ENCODE results near the gene RABGAP1L.
A peak's percentile ranks its signal among the peaks of the same experiment; 100 is the strongest.
"Not testable (repeated sequence)": the region's sequence is repeated elsewhere in the genome, so short reads cannot be mapped to it uniquely, and the experiment has no call there.

RABGAP1L gene

DNA sequence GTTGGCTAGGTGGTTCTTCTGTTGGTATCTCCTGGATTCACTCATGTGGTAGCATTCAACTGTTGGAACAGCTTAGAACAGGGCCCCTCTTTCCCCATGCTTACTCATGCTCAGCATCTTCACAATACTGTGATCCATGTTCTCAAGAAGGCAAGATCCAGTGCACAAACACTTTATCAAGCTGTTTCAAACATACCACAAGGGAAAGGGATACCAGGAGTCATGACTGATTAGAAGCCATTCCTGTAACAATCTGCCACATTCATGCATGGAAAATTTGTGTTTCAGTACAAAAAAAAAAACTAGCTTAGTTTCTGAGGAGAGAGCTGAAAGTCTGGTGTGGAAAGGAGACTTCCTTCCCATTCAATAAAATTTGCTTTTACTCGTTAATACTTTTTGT is 670.7 kb downstream of the RABGAP1L start:
- no peak for DNase-seq

GRCh38 chr1:174836543-174836942 is 677.2 kb downstream of the RABGAP1L start:
- DNase-seq: no peak

DNA sequence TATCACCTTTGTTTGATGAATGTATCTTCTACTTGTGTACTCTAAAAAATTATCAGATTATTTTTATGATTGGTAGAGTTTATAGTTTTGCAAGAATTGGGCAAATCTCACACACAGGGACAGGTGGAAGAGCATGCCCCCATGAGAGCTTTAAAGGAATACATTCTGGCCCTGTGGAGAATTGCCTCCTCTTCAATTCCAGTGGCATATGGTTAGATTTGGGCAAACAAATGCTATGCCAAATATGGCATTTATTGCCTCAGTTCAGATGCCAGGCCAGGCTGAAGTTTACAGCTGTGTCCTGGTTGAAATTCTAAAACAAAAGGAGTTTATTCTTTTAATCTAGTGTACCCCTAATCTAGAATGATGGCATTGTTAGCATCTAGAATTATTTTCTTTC is 678.1 kb downstream of the RABGAP1L start:
- DNase-seq: no peak

- DNase-seq: no peak
Observed at GRCh38 chr1:174839211-174839610, 679.9 kb downstream of the RABGAP1L start.

- DNase-seq: no peak
Observed at GRCh38 chr1:174841747-174842146, 682.4 kb downstream of the RABGAP1L start.

DNA sequence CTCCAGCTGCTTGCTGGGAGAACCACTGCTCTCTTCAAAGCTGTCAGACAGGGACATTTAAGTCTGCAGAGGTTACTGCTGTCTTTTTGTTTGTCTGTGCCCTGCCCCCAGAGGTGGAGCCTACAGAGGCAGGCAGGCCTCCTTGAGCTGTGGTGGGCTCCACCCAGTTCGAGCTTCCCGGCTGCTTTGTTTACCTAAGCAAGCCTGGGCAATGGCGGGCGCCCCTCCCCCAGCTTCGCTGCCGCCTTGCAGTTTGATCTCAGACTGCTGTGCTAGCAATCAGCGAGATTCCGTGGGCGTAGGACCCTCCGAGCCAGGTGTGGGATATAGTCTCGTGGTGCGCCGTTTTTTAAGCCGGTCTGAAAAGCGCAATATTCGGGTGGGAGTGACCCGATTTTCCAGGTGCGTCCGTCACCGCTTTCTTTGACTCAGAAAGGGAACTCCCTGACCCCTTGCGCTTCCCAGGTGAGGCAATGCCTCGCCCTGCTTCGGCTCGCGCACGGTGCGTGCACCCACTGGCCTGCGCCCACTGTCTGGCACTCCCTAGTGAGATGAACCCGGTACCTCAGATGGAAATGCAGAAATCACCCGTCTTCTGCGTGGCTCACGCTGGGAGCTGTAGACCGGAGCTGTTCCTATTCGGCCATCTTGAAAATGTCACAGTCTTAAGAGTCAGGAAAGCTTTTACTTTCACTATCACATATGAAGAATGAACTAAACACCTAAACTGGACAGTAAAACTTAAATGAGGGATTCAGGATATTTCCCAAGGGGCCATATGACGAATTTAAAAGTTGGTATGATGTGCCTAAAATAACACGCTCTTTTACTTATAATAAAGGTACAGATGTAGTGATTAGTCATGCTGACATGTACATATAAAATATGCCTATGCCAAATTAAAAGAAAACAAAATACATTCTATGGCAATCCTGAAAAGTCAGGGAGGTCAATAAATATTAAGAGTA is 689.6 kb downstream of the RABGAP1L start:
- DNase-seq: not testable (repeated sequence)

GRCh38 chr1:174850726-174851125 is 691.4 kb downstream of the RABGAP1L start:
- DNase-seq: no peak

GRCh38 chr1:174858301-174858700 is 699.0 kb downstream of the RABGAP1L start:
- DNase-seq: no peak

DNA sequence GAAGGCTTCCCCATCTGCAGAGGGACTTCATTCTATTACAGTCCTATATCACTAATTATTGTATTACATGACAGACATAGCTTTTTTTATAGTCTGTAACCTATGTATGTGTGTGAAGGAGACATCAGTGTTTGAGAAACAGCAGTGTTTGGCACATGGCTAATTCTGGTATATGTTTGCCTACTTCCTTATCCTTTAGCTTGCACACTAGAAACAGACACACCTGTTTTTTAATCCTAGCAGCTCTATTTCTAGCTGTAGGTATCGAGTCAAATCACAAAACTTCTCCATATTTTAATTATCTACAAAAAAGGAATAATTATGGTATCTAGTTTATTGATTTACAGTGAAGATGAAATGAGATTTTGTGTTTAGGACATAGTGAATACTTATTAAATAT is 711.0 kb downstream of the RABGAP1L start:
- no peak for DNase-seq

DNA sequence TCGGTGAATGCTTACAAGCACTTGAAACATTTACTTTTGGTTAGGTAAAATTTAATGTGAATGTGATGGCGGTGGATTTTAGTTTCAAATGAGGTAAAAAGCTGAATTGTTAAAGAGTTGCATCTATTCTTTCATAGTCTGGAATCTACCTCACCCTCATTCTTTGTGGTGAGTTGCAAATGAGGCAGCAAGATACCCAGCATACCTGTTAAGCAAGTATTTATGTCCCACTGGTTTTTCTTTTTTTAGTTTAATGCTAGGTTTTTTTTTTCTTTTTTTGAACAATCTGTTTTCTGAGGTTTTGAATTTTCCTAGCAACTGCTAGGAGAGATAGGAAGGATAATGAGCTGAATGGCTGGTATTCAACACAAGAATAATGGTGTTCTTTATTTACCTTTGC is 712.6 kb downstream of the RABGAP1L start:
- no peak for DNase-seq

GRCh38 chr1:174872615-174873058 is 713.3 kb downstream of the RABGAP1L start:
- DNase-seq: no peak

- DNase-seq: peak; percentile 13
Observed at GRCh38 chr1:174874331-174875053, 715.2 kb downstream of the RABGAP1L start.

DNA sequence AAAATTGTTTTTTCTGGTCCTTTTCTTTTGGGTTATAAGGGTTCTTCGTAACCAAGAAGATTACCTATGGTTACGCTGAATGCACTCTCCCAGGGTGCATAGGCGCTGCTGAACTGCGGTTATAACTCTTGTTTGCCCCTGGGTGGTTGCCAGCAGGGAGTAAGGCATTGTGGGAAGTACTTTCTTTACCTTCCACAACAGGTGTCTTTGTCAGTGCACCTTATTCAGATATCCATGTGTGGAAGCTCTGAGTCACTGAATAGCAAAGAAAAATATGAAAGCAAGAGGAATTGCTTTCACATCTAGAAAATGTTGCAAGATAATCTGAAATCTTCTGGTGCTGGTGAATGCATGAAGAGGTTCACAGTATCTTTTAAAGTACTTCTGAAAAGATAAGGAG is 716.0 kb downstream of the RABGAP1L start:
- peak; percentile 40 for DNase-seq

GRCh38 chr1:174877208-174877673 is 717.9 kb downstream of the RABGAP1L start:
- peak; percentile 15 for DNase-seq

DNA sequence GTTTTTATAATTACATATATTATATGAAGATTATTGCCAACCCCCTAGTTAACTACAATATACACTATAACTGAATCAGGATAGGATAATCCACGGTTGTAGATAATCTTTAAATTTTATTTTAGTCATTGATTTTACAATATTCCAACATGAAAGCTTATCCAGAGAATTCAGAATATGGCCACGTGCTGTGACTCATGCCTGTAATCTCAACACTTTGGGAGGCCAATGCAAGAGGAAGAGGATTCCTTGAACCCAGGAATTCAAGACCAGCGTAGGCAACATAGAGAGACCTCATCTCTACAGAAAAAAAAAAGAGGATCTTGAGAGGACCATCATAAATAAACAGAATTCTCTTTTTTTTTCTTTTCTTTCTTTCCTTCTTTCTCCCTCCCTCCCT is 720.9 kb downstream of the RABGAP1L start:
- no peak for DNase-seq

GRCh38 chr1:174883409-174883808 is 724.1 kb downstream of the RABGAP1L start:
- no peak for DNase-seq

DNA sequence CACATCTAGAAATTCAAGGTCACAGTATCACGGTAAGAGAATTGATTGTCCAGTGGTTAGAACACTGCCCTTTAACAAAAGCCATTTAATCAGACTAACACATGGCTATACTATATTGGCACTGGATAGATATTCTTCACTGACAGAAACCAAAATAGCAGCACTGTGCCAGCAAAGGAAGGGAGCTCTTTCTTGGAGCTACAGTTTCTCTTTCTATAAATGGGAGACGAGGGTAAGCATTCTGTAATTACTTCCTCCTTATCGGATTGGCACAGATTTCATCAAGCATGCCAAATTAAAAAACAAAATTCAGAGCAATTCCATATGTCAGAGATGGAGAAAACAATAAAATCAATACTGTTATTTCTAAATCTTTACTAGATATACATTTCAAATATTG is 724.7 kb downstream of the RABGAP1L start:
- no peak for DNase-seq

DNA sequence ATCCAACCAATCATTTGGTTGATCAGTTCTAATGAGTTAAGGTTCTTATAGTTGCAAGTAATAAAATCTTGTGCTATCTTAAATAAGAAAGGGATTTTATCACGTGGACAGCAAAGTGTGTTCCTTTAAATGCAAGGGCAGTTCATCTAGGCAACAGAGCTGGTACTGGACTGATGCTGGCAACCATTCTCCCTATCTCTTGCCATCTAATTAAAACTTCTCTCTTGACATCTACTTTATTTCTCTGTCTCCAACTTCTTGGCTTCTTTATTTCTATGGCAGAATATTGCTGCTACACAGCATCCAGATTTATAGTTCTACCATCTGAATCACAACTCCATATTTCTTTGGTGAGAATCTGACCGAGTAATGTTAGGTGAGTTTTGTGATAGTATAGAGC is 725.2 kb downstream of the RABGAP1L start:
- DNase-seq: no peak

GRCh38 chr1:174890024-174890423 is 730.7 kb downstream of the RABGAP1L start:
- no peak for DNase-seq

GRCh38 chr1:174892016-174892415 is 732.7 kb downstream of the RABGAP1L start:
- DNase-seq: no peak

DNA sequence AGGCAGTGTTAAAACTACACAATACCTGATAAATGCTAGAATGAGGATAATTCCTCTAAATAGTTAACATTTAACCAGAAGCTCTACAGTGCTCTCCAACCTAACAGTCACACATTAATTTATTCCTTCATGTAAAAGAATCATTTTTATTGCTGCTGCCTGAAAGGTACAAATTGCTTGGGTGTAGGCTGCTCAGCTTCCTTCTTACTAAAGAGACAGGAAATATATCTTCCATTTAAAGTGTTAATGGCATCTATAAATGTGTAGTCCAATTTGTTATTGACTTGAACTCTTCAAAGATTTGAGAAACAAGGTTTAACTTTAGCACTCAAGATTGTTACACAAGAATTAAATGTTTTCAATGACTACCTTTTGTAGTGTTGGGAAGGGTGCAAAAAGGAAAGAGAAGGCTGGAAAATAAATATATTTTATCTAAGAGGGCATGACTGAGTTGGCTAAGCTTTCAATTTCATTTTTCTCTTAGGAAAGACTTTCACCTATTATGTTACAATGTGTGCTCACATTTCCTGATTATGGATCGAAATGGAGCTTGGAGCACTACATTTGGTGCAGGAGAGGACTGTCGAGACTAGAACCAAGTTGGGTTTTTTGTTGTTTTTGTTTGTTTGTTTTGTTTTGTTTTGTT is 734.9 kb downstream of the RABGAP1L start:
- DNase-seq: no peak

DNA sequence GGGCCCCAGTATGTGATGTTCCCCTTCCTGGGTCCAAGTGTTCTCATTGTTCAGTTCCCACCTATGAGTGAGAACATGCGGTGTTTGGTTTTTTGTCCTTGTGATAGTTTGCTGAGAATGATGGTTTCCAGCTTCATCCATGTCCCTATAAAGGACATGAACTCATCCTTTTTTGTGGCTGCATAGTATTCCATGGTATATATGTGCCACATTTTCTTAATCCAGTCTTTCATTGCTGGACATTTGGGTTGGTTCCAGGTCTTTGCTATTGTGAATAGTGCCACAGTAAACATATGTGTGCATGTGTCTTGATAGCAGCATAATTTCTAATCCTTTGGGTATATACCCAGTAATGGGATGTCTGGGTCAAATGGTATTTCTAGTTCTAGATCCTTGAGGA is 736.3 kb downstream of the RABGAP1L start:
- DNase-seq: not testable (repeated sequence)

GRCh38 chr1:174898102-174898797 is 738.9 kb downstream of the RABGAP1L start:
- no peak for DNase-seq

Measured in NCI-H2029 treated with DMSO at 0.1 percent for 48 hours (cell line).